T-helper 2 cell treated with Interferon-gamma antibody and Interleukin-4, amounts not matched to agents 5 μg/mL and 100 μg/mL, for 36 hours (primary cell): Measurements from ENCODE around the gene RFPL3.

Experiments
- DNase-seq: peaks from one replicate; pipeline ENCODE4 v3.0.0; 2021; ENCODE audit warnings: low spot score
- H3K27ac Mint-ChIP-seq: one replicate; pipeline ENCODE4 v1.8.0; 2021; ENCODE audit warnings: mild to moderate bottlenecking, mixed read lengths
- H3K27me3 Mint-ChIP-seq: one replicate; pipeline ENCODE4 v1.8.0; 2021; ENCODE audit warnings: low read depth, mixed read lengths
- H3K36me3 Mint-ChIP-seq: one replicate; pipeline ENCODE4 v1.8.0; 2021; ENCODE audit warnings: low read depth, mixed read lengths
- H3K4me1 Mint-ChIP-seq: one replicate; pipeline ENCODE4 v1.8.0; 2021; ENCODE audit warnings: low read depth, mixed read lengths
- H3K4me3 Mint-ChIP-seq: one replicate; pipeline ENCODE4 v1.8.0; 2022; ENCODE audit warnings: mild to moderate bottlenecking, moderate library complexity, mixed read lengths
- H3K9me3 Mint-ChIP-seq: one replicate; pipeline ENCODE4 v1.8.0; 2021; ENCODE audit warnings: mixed read lengths

The RFPL3 gene

DNA sequence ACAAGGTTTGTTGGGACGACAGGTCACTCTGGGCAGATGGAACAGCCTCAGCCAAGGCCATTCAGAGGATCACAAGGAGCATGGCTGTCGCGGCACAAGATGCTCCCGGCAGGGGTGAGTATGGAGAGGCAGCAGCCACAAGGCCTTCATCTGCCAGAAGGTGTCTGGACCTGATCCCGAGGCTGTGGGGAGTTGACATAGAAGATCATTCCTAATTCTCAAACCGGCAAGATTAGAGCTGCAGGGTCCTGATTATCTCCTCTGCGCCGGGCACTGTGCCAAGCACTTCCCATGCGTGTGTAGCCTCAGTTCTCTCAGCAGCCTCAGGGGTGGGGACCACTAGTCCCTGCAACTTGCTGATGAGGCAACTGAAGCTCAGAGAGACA is 32.3 kb upstream of the RFPL3 start:
- no peaks in the 10 kb centered on the region for H3K27me3 Mint-ChIP-seq

DNA sequence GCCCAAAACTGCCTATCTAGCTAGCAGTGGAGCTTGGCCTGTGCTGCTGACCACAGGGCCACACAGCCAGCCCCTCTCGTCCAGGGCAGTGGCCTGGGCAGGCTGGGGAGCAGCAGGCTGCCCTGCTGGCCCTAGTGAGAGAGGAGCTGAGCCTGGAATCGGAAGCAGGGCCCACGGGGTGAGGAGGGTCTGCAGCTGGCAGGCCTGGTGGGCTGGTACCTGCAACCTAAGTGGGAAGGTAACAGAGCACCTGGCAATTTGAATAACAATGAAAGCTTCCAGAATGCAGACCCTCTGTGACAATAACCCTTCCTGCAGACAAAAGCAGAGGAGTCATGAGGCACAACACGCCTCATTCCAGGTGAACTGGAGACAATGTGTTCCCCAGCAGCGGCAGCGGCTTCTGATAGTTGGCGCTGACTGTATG is 31.8 kb upstream of the RFPL3 start:
- H3K4me3 Mint-ChIP-seq = no peak overlapping the region
- no peaks in the 10 kb centered on the region for H3K36me3 Mint-ChIP-seq
- H3K27me3 Mint-ChIP-seq = no peaks in the 10 kb centered on the region
- H3K9me3 Mint-ChIP-seq = no peaks in the 10 kb centered on the region
- H3K4me1 Mint-ChIP-seq = no peaks in the 10 kb centered on the region
- DNase-seq = no peak
- H3K27ac Mint-ChIP-seq = no peak overlapping the region

More for the DNA sequence above, 32.3 kb upstream of the RFPL3 start:
- DNase-seq = no peak
- Mint-ChIP-seq H3K9me3 (no peaks in the 10 kb centered on the region), H3K27ac (no peak overlapping the region), H3K4me3 (no peak overlapping the region), H3K36me3 (no peaks in the 10 kb centered on the region), H3K4me1 (no peaks in the 10 kb centered on the region)

DNA sequence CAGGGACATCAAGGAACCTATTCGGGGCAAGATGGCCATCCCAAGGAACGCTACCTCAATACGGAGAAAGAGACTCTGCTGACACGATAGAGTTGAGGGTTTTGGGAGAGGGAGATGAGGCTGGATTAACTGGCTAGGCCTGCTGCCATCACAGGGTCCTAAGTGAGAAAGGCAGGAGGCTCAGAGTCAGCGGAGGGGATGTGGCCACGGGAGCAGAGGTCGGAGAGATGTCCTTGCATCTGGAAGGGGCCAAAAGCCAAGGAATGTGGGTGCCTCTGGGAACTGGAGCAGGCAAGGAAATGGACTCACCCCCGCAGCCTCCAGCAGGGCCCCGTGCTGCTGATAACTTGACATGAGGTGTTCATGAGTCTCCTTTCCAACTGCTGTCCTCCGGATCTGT is 31.0 kb upstream of the RFPL3 start:
- Mint-ChIP-seq H3K36me3 (no peaks in the 10 kb centered on the region), H3K27me3 (no peaks in the 10 kb centered on the region), H3K27ac (no peak overlapping the region), H3K4me3 (no peak overlapping the region), H3K9me3 (no peaks in the 10 kb centered on the region), H3K4me1 (no peaks in the 10 kb centered on the region)
- DNase-seq = no peak

DNA sequence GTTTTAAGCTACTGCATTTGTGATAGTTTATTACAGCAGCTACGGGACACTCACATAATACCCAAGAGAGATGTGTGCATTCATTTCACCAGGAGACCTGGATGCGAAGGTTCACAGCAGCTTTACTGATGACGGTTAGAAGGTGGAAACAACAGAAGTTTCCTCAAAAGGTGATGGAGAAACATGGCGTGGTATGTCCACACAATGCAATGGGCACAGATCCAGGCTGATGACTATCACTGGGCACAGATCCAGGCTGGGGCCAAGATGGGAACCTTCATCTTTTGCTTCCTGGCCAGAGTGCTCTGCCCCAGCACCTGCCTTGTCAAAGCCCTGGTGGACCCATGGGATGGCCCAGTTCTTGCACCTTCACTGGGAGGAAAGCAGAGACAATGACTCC is 30.6 kb upstream of the RFPL3 start:
- H3K36me3 Mint-ChIP-seq = no peaks in the 10 kb centered on the region
- no peak overlapping the region for H3K4me3 Mint-ChIP-seq
- DNase-seq = no peak
- H3K9me3 Mint-ChIP-seq = no peaks in the 10 kb centered on the region
- H3K4me1 Mint-ChIP-seq = no peaks in the 10 kb centered on the region
- H3K27me3 Mint-ChIP-seq = no peaks in the 10 kb centered on the region
- H3K27ac Mint-ChIP-seq = no peak overlapping the region

DNA sequence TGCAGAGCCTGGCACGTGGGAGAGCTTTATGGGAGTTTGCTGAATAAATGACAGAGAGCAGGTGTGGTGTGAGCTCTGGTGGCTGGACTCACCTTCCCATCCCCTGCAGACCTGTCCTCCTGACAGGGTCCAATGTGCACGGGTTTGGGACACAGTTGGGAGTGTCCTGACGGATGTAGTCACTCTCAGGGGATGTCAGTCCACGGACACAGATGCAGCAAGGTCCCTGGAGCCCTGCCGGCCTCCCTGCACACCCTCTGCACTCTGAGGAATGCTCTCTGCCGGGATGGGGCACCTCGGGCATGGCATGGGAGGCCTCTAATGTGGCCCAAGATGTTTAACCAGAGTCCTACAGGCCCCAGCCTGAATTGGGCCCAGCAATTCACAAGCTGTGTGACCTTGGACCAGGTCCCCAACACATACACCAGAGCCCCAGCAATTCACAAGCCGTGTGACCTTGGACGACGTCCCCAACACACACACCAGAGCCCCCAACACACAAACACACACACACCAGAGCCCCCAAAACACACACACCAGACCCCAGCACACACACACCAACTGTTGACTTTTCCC is 30.0 kb upstream of the RFPL3 start:
- Mint-ChIP-seq H3K4me1 (no peaks in the 10 kb centered on the region), H3K36me3 (no peaks in the 10 kb centered on the region), H3K27ac (no peak overlapping the region), H3K9me3 (no peaks in the 10 kb centered on the region), H3K4me3 (no peak overlapping the region), H3K27me3 (no peaks in the 10 kb centered on the region)
- DNase-seq = no peak

DNA sequence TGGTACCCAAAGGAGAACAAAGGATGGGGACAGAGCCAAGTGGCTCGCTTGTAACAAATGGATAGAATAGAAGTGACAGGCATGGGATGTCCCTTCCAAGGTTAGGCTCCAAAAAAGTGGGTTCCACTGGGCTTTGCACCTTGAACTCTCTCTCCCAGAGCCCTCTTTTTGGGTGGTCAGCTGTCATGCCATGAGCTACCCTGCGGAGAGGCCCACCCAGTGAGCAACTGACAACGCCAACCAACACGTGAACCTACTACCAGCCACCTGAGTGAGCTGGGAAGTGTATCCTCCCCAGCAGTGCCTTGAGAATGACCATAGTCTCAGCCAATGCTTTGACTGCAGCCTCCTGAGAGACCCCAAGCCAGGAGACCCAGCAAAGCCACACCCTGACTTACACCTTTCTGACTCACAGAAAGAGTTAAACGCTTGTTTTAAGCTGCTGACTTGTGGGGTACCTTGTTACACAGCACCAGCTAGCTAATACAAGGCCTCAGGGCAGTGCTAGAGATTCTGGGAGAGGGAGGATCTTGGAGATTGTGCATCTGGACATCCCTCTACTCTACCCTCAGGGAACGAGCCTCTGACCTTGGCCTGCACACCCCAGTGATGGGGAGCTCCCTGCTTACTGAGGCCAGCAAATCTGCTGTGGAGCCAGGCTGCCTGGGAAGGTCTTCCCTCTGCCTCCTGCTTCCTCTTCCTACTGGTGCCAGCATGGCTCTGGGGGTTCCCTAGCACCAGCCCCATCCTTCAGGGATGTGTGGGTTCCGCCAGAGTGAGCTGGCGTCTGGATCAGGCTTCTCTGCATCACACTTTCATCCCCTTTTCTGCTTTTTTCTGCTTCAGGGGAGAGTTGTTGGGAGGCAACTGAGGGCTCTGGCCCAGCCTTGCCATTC is 29.1 kb upstream of the RFPL3 start:
- no peaks in the 10 kb centered on the region for H3K36me3 Mint-ChIP-seq
- no peak overlapping the region for H3K27ac Mint-ChIP-seq
- no peak overlapping the region for H3K4me3 Mint-ChIP-seq
- no peak for DNase-seq
- no peaks in the 10 kb centered on the region for H3K9me3 Mint-ChIP-seq
- H3K27me3 Mint-ChIP-seq = no peaks in the 10 kb centered on the region
- no peaks in the 10 kb centered on the region for H3K4me1 Mint-ChIP-seq

DNA sequence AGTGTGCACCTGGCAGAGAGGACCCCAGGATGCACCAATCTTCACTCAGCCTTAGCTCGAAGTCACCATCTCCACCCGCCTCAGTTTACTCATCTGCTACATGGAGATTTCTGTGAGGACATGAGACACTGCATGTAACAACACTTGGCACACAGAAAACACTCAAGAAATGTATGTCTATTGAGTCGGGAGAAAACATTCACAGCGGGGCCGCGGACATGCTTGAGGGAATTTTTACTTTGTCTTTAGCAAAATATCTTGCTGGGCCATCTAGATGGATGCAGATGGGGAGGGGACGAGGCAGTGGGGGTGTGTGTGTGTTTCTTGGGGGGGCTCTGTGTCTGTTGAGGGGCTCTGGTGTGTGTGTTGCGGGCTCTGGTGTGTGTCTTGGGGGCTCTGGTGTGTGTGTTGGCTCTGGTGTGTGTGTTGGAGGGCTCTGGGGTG is 28.4 kb upstream of the RFPL3 start:
- Mint-ChIP-seq H3K36me3 (no peaks in the 10 kb centered on the region), H3K27me3 (no peaks in the 10 kb centered on the region), H3K4me1 (no peaks in the 10 kb centered on the region), H3K4me3 (no peak overlapping the region), H3K9me3 (no peaks in the 10 kb centered on the region), H3K27ac (no peak overlapping the region)
- DNase-seq = no peak

DNA sequence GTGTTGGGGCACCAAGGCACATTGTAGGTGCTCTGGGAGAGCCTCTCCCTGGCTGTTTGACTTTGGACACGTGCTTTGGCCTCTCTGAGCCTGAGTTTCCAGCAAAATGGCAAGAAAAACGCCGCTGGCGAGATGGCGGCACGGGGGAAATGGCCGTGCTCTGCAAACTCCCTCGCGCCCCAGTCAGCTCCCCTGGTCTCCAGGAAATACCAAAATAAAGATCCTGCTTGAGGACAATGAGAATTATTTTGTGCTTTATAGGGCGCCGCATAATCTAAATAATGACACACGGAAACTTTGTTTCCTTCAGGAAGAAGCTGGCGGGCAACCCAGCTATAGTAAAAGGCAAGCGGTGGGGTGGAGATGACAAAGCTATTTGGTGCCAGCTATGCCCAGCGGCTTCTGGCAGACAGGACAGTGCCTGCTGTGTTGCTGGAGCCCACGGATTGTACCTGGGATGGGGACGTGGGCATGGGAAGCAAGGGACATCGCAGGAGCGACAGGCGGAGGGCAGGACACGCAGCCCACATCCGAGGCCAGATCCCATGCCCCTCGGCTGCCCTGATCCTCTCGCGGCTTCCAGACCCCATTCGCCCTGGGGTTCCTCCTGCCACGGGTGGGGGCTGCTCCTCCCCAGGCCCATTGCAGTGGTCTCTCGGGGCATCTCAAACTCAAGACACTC is 26.3 kb upstream of the RFPL3 start:
- Mint-ChIP-seq H3K4me3 (no peak overlapping the region), H3K9me3 (no peaks in the 10 kb centered on the region), H3K4me1 (no peaks in the 10 kb centered on the region), H3K36me3 (no peaks in the 10 kb centered on the region), H3K27ac (no peak overlapping the region), H3K27me3 (no peaks in the 10 kb centered on the region)
- DNase-seq = no peak

DNA sequence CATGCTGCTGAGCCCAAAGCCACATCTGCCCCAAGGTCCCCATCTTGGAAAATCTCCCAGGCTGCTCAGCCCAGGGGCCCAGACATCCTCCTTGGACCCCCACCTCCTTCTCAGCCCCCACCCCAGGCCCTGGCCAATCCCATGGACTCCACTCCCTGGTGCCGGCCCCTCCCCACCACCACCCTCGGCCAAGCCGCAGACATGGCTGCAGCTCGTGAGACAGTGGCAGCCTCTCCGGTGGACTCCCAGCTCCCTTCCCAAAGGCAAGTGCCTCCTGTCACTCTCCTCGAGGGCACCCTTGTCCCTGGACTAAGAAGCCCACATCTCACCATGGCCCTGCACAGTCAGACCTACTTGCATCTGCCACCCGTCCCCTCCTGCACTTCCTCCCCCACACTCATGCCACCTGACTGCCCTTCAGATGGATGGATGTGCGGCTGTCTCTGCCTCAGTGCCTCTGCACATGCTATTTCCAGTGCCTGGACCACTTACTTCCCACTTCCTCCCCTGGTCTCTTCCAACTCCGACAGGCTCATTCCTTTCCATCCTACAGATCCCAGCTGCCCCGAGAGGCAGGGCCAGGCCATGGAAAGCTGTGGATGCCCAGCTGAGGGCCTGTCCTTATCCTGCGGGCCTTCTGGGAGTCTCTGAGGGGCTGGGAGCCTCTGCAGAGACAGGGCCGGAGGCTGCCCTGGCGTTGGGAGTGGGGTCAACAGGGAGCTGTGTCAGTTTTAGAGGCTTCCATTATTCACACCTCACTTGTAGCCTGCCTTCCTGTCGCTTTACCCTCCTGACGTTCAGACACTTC is 25.5 kb upstream of the RFPL3 start:
- no peaks in the 10 kb centered on the region for H3K36me3 Mint-ChIP-seq
- no peaks in the 10 kb centered on the region for H3K27me3 Mint-ChIP-seq
- no peak for DNase-seq
- no peak overlapping the region for H3K27ac Mint-ChIP-seq
- no peaks in the 10 kb centered on the region for H3K9me3 Mint-ChIP-seq
- H3K4me3 Mint-ChIP-seq = no peak overlapping the region
- H3K4me1 Mint-ChIP-seq = no peaks in the 10 kb centered on the region

DNA sequence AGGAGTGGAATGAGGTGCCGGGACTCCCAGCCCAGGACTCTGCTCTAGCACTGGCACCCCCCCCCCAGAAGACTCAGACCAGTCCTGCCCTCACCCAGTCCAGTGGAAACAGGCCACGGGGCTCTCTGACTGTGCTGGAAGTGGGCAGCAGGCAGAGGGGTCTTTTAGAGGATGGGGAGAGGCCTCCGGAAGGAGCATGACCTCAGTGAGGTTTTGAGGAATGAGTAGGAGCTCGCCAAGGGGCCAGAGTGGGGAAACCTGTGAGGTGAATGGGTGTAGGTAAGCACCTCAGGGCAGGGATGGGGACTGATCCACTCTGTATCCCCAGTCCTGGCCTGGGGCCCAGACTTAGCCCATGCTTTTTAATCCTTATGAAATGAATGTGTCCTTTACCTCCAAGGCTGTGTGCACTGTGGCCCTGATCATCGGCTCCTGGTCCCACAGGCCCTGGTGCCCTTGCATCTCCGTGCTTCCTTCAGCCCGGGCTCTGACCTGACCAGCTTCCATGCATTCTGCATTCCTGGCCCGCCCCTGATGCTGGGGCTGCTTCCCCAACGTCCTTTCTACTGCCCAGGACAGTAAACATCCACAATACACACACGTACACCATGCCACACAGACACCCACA is 24.4 kb upstream of the RFPL3 start:
- Mint-ChIP-seq H3K27ac (no peak overlapping the region), H3K9me3 (no peaks in the 10 kb centered on the region), H3K4me3 (no peak overlapping the region), H3K36me3 (no peaks in the 10 kb centered on the region), H3K27me3 (peaks cover 2% of the 10 kb centered on the region), H3K4me1 (no peaks in the 10 kb centered on the region)
- no peak for DNase-seq

DNA sequence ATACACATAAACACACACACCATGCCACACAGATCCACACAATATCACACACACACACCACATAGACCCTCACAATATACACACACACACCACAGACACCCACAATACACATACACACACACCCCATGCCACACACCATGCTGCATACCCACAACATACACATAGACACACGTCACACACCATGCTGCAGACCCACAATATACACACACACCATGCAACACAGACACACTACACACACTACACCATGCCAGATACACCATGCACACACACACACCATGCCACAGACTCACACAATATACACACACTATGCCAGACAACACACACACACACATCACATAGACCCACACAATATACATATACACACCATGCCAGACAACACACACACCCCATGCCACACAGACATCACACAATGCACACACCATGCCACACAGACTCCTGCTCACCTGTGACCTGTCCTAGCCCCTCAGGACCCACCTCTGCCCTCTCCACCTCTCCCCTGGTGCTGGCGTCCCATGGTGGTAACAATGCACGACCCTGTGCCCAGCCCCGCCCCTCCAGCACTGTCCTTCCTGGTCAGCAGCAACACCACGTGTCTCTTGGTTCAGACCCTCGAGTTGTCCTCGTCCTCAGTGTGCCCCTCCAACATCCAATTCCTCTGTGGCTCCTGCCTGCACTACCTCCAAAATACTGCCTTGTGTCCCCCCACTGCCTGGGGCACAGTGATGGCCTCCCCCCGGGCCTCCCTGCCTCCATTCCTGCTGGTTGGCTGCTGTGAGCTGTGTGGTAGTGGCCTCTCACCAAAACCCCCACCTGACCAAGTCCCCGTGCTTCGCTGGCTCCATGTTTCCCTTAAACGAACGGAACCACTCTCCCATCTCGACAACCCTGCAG is 23.7 kb upstream of the RFPL3 start:
- H3K9me3 Mint-ChIP-seq = no peaks in the 10 kb centered on the region
- H3K4me1 Mint-ChIP-seq = no peaks in the 10 kb centered on the region
- no peaks in the 10 kb centered on the region for H3K36me3 Mint-ChIP-seq
- H3K27me3 Mint-ChIP-seq = peaks cover 2% of the 10 kb centered on the region
- no peak for DNase-seq
- H3K27ac Mint-ChIP-seq = no peak overlapping the region
- H3K4me3 Mint-ChIP-seq = no peak overlapping the region

DNA sequence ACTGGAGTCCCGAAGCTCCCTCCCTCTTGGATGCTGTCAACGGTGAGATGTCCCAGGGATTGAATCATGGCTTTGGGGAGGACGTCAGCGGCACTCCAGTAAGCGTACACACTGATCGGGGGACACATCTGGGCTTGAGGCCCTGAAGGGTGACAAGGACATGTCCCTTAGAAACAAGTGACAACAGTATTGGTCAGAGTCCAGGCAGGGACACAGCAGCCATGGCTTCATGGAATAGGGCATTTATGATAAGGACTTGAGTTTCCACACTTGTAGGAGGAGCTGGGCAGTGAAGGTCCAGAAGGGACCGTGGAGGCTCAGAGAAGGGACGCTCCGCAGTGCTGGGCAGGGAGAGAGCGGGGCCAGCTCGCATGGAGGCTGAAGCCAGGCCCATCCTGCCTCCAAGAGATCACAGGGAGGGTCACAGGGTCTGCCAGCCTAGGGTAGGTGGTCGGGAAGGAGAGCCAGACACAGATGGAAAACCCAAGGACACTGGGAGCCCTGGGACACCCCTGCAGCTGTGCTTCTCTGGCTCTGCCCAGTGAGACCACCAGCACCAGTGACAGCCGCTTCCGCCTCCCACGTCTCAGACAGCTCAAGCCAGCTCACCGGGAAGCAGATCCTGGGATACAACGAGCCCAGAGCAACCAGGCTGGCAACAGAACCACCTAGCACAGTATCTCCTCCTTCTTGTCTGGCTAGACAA is 22.9 kb upstream of the RFPL3 start:
- H3K27me3 Mint-ChIP-seq = peaks cover 2% of the 10 kb centered on the region
- no peak overlapping the region for H3K4me3 Mint-ChIP-seq
- H3K27ac Mint-ChIP-seq = no peak overlapping the region
- H3K9me3 Mint-ChIP-seq = no peaks in the 10 kb centered on the region
- no peaks in the 10 kb centered on the region for H3K36me3 Mint-ChIP-seq
- H3K4me1 Mint-ChIP-seq = no peaks in the 10 kb centered on the region
- no peak for DNase-seq
